Retina (tissue), 1 donor: ENCODE results near the gene SIGLEC15.
A peak's percentile ranks its signal among the peaks of the same experiment; 100 is the strongest.
"Not testable (repeated sequence)": the region's sequence is repeated elsewhere in the genome, so short reads cannot be mapped to it uniquely, and the experiment has no call there.

ENCODE experiments used
- DNase-seq: peaks from one replicate; pipeline ENCODE4 v3.0.0-alpha.2; 2016

The SIGLEC15 gene

DNA sequence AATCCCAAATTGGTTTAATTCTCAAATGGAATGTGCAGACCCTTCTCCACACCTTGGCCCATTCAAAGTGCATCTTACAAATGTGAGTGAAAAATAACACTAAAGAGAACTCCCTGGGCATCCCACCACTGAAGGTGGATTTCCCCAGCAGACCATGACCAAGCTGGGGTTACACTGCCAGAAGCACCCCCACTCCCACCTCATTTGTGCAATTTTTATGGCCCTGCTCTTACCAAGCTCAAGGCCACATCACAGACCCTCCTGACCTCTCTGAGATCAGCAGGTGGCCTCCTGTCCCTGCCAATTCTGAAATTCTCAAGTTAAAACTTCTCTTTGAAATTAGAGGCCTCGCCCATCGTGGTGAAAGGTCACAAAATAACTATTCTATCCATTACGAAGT is 21.6 kb downstream of the SIGLEC15 start:
- no peak for DNase-seq

DNA sequence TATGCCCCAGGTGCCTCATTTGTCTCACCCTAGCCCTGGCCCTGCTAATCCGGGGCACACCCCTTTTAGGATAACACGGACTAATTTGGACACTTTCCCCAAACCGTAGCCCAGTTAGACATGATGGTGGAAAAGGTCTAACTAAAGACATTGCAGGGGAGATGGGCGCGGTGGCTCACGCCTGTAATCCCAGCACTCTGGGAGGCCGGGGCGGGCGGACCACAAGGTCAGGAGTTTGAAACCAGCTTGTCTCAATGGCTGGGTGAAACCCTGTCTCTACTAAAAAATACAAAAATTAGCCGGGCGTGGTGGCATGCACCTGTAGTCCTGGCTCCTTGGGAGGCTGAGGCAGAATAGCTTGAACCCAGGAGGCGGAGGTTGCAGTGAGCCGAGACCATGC is 23.2 kb downstream of the SIGLEC15 start:
- not testable (repeated sequence) for DNase-seq

GRCh38 chr18:45849529-45849928 is 24.1 kb downstream of the SIGLEC15 start:
- DNase-seq: no peak

DNA sequence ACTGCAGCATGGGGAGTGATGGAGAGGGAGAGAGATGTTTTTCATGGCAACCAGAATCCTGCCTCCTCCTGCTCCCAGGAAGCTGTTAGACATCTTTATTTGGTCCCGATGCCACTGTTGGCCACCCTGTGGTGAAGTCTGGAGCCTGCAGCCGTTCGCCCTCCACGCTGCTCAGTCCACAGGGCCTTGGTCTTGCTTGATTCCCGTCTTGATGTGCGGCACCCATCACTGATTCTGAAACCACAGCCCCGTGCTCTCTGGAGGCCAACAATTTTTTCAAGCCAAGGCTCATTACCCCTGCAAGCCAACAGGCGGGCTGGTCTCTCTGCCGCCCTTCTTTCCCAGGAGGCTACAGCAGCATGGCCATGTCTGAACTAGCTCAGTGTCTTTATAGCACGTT is 24.5 kb downstream of the SIGLEC15 start:
- peak; percentile 41 for DNase-seq

GRCh38 chr18:45851161-45851925 is 25.9 kb downstream of the SIGLEC15 start:
- peak; percentile 57 for DNase-seq

- no peak for DNase-seq
Observed at GRCh38 chr18:45852631-45853030, 27.2 kb downstream of the SIGLEC15 start.

DNA sequence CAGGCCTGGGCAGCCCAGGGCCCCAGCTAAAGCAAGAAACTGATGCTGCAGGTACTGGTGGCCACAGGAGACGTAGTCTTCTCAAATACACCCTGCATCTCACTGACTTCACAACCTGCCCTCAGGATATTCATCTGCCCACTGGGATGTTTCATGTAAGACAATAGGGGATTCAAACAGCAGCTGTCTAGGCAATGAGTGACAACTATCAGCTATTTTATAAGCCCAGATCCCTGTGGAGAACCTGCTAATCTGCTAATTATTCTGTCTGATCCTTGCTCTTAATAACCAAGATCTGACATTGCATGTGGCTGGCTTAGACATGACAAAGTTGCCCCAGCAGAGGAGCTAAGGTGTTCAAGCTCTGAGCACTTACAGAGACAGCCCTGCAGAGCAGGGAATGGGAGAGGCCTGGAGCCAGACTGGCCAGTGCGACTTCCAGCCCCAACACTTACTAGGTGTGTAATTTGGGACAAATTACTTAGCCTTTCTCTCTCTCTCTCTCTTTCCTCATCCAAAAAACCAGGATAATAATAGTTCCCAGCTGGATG is 28.6 kb downstream of the SIGLEC15 start:
- no peak for DNase-seq

- no peak for DNase-seq
Observed at GRCh38 chr18:45856531-45856930, 31.1 kb downstream of the SIGLEC15 start.

GRCh38 chr18:45859334-45859733 is 33.9 kb downstream of the SIGLEC15 start:
- no peak for DNase-seq

GRCh38 chr18:45860492-45860891 is 35.0 kb downstream of the SIGLEC15 start:
- no peak for DNase-seq

DNA sequence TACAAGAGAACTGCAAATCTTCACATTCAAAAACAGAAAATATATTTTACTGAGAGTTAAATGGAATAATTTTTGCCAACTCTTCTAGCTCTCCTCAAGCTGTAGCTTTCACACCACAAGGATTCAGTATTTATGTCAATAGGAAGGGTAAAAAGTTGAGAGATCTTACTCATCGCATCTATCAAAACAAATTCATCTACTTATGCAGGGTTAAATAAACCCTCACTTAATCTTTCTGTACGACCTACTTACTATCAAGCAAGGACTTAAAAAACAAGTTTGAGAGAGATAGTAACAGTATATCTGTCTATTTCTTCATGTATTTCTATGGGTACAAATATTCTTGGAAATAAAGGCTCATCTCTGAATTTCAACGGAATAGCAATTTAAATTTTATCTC is 35.5 kb downstream of the SIGLEC15 start:
- DNase-seq: no peak

DNA sequence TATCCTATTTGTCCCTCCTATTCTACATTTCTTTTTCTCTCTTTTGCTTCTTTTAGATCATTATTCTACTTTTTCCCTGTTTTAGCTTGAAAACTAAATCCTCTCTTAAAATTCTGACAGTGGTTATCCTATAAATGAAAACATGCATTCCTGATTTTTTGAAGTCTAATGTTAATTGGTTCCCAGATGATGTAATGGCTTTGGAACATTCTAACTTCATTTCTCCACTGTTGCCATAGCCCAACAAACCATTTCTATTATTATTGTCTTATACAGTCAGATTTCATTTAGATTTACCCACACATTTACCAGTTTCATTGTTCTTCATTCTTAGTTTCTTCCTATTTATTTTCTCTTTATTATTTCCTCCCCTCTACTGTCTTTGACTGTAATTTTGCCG is 36.5 kb downstream of the SIGLEC15 start:
- DNase-seq: no peak

GRCh38 chr18:45863469-45863868 is 38.0 kb downstream of the SIGLEC15 start:
- DNase-seq: no peak

DNA sequence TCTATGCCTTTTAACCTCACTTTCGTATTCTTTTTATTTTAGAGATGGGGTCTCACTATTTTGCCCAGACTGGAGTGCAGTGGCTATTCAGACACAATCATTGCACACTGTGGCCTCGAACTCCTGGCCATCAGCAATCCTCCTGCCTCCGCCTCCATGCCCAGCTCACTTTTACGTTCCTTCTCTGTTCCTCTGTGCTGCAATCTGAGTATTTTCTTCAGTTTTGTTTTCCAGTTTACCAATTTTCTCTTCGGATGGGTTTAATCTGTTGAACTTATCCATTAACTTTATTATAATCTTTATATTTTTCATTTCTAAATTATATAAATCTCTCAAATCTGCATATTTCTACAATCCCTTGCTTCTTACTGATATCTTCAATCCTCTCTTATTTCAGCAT is 38.6 kb downstream of the SIGLEC15 start:
- no peak for DNase-seq

DNA sequence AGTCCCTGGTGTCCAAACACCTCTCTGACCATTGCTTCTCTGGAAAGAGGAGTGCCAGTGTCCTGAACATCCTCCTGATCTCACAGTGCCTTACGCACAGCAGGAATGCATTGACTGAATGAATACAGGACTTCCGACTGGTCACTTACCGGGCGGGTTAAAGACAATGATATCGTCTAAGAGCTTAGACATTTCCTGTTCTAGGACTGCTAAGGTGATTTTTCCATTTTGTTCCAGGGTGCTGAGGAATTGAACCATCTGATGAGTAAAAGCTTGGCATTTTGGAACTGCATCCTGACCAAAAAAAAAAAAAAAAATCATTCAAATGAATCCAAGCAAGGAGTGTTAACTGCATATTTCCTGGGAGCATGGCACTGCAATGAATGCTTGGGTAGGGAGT is 40.0 kb downstream of the SIGLEC15 start:
- DNase-seq: no peak

- no peak for DNase-seq
Observed at GRCh38 chr18:45870419-45870818, 44.9 kb downstream of the SIGLEC15 start.

DNA sequence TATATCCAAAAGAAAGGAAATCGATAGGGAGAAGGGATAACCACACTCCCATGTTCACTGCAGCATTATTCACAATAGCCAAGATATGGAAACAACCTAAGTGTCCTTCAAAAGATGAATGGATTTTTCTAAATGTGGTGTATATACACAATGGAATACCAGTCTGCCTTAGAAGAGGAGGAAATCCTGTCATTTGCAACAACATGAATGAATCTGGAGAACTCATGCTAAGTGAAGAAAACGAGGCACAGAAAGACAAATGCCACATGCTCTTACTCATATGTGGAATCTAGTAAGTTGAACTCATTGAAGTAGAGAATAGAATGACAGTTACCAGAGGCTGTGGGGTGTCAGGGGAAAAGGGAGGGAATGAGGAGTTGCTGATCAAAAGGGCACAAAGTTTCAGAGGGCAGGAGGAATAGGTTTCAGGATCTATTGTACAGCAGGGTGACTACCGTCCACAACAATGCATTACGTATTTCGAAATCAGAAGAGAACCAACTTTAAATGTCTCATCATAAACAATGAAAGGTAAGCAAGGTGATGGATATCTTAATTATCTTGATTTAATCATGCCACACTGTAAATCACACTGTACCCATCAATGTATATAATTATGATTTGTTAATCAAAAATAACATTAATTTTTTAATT is 46.1 kb downstream of the SIGLEC15 start:
- no peak for DNase-seq

DNA sequence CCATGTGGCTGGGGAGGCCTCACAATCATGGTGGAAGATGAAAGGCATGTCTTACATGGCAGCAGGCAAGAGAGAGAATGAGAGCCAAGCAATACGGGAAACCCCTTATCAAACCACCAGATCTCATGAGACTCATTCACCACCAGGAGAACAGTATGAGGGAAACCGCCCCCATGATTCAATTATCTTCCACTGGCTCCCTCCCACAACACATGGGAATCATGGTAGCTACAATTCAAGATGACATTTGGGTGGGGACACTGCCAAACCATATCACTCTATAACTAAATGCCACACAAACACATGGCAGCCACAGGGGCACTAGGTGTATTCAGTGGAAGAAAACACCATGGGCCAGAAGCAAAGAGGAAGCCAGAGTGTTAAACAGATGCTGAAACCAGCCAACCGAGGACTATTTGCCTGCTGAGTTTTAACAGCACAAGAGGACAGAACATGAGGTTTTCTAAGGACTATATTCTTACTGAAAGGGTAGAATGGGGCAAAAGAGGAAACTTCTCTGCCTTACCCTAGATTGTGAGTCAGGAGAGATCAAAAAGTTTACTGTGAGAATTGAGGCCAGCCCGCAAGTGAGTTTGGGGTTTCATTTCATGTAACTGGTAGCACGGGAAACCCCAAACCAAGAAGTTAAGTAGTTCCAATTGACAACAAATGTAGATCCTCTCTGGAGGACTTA is 49.2 kb downstream of the SIGLEC15 start:
- DNase-seq: no peak

- DNase-seq: no peak
Observed at GRCh38 chr18:45876161-45876560, 50.7 kb downstream of the SIGLEC15 start.

- DNase-seq: no peak
Observed at GRCh38 chr18:45877403-45877802, 51.9 kb downstream of the SIGLEC15 start.

DNA sequence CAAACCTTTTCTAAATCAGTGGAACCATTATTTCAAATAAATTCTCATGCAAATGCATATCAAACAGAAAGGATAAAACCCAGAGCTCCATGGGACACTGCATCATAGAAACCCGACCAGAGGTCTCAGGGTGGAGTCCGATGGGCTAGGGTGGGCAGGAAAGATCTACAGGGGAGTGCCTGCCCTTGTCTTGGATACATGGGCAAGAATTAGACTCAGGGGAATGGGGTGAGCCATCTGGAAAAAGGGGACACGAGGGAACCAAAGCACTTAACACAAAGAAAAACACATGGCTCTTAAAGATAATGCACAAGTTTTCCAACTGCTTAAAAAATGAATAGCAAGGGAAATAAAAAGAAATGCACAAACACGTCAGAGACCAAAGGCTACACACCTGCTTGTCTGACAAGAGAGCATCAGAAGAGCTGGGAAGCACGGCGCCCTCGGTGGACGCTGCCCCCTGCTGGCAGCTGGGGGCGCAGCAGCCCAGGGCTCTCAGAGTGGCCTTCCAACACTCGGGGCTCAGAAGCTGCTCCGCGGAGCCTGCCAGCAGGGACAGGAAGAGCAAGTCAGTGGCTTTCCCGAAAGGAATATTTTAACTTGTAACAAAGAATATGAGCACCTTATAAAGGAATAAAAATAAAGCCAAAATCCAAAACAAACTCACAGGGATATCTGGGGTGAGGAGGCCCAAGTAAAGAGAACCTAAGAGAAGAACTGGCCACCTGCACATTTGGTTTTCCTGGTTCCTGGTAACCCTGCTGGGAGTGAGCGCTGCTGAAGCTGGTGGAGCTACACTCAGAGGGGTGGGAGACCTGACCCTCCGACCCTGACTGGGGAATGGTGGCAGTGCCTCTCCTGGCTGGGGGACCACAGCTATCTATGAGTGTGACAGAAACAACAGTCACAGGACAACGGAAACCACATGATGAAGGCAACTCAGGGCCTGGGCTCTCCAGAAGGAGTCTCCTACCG is 54.5 kb downstream of the SIGLEC15 start:
- peak; percentile 90 for DNase-seq

GRCh38 chr18:45880876-45881558 is 55.5 kb downstream of the SIGLEC15 start:
- no peak for DNase-seq
